Measurements from ENCODE around the gene SMAD9. TPM values are rescaled to one million over a fixed set of nuclear protein-coding genes. Genes with fewer than 3 reads are reported as not detected.

Gene SMAD9
- polyA plus RNA-seq (2012; ENCODE audit: insufficient read depth, insufficient read length) = 3.6 TPM

DNA sequence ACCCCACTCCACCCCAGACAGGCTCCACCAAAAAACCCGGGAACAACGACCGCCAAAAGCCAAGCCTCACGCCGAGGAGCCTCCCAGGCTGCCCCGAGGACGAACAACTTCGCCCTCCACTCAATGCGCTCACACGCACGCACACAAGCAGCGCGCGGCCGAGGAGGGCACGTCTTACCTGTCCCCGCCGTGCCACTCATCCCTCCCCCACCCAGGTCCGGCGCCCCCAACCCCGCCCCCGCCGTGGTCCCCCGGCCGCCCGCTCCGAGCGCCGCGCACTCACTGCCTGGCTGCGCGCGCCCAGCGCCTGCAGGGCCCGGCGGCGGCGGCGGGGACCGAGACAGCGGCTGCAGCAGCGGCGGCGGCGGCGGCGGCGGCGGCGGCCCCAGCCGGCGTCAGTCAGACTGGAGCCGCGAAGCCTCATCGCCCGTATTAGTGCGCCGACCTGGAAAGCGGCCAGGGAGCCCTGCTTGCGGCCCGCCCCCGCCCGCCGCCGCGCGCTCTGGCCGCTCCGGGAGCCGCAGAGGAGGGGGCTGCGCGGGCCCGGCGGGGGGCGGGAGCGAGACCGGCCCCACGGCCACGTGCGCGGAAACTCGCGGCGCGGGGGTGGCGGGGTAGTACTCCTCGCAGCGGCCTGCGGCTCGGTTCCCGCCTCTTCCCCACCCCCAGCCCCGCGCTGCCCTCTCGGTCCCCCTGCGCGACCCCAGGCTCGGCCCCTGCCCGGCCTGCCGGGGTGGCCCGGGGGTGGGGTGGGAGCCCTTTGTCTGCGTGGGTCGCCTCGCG lies at the start of gene SMAD9:
Gene SMAD9, minus strand, starts transcription at position 406 of the 783 bp plus-strand sequence. CDS start 40,549 bp downstream, outside the sequence.
- H3K4me3 ChIP-seq (ENCODE audit: low read length) = peak within 1 kb of the TSS; percentile 26
- no peak for DNase-seq (ENCODE audit: low read depth, low spot score)

DNA sequence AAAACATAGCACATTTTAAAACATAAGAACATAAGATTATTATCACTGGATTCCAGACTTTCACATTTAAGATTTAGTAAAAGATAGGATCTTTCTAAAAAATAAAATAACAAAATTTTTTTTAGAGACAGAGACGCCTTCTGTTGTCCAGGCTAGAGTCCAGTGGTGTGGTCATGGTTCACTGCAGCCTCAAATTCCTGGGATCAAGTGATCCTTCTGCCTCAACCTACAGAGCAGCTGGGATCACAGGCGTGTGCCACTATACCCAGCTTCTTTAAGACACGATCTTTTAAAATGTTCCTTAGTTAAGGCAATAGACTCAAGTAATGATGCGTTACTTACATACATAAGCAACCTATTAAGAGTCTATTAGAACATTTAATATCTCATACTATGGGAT lies 46.4 kb upstream of the SMAD9 start:
- no peak overlapping the region for H3K4me3 ChIP-seq (ENCODE audit: low read length)
- no peak for DNase-seq (ENCODE audit: low read depth, low spot score)

DNA sequence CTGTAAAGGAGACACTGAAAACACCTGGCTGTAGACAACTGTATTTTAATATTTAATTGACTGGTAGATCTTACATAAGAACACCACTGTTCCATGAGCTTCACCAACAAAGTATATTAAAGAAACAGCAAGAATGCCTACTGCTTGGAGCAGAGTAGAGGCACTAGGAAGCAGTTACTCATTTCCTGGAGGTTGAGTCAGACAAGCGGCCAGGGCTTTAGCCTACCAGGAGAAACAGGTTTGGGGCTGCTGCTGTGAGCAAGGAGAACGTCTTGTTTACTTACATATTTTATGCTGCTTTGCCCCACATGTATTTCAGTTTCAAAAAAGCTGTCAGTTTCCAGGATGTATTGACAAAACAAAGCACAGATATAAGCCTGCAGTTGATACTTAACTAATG lies 45.7 kb upstream of the SMAD9 start:
- no peak for DNase-seq (ENCODE audit: low read depth, low spot score)
- no peak overlapping the region for H3K4me3 ChIP-seq (ENCODE audit: low read length)

DNA sequence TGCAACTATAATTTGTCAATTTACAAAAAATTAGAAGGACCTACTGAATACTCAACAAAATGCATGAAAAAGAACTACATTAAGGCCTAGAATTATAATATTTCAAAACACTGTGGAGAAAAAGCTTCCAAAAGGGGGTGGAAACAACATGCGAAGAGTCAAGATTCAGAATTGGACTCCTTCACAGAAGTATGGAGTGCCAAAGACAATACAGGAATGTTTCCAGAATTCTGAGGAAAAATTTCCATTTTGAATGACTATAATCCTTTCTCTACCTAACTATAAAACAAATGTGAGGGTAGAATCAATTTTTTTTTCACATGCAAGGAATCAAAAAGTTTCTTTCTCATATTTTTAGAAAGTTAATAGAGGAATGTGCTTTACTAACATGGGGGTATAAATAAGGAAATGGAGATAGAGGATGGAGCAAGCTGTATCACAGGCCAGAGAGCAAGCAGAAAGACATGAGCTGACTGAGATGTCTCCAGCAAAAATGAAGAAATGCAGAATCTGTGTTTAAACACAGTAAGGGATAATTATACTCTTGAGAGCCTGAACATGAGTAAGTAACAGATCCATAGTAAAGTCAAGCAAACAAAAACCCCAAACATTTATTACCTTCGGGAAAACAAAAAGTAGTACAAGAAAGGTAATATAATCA lies 39.5 kb upstream of the SMAD9 start:
- no peak for DNase-seq (ENCODE audit: low read depth, low spot score)
- no peak overlapping the region for H3K4me3 ChIP-seq (ENCODE audit: low read length)

DNA sequence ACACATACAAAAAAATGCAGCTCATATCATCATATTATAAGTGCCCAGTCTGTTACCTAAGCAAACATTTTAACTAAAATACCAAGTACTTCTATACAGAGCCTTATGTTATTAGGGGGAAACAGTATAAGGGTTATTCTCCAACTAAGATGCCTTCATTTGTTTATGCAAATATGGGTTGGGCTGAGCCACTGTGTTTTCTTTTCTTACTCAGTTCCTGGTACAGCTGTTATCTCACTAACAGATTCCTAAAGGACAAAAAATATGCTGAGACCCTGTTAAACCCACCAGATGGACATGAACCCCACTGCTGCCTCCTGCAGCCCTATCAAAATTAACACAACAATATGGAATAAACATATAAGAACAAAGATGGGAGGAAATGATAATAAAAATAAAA lies 34.5 kb upstream of the SMAD9 start:
- no peak overlapping the region for H3K4me3 ChIP-seq (ENCODE audit: low read length)
- no peak for DNase-seq (ENCODE audit: low read depth, low spot score)

DNA sequence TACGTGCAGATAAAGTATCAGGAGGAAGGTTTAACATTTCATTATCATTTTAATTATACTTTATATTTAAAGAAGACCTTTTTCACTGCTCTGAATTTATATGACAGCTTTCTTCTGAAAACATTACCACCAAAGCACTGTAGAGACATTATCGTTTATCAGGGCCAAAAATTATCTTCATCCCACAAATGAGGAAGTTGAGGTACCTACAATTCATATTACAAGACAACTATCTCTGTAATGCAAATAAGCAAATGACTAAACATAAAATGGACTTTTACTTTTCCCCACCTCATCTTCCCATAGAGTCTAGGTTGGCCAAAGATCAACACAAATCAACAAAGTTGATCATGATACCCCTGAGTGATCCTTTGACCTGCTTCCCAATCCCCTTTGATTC lies 30.9 kb upstream of the SMAD9 start:
- no peak overlapping the region for H3K4me3 ChIP-seq (ENCODE audit: low read length)
- no peak for DNase-seq (ENCODE audit: low read depth, low spot score)

DNA sequence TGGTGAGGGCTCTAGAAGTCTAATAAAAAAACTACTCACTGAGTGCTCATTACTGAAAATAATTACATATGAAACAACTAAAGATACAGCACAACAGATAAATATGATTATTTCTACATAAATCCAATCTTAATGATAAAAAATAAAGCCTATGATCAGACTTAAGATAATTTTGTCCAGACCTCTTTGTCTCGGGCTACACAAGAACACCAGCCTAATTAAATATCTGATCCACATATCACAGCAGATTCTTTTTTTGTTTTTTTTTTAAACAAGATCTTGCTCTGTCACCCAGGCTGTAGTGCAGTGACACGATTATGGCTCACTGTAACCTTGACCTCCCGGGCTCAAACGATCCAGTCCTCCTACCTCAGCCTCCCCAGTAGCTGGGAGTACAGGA lies 30.3 kb upstream of the SMAD9 start:
- H3K4me3 ChIP-seq (ENCODE audit: low read length) = no peak overlapping the region
- DNase-seq (ENCODE audit: low read depth, low spot score) = no peak

DNA sequence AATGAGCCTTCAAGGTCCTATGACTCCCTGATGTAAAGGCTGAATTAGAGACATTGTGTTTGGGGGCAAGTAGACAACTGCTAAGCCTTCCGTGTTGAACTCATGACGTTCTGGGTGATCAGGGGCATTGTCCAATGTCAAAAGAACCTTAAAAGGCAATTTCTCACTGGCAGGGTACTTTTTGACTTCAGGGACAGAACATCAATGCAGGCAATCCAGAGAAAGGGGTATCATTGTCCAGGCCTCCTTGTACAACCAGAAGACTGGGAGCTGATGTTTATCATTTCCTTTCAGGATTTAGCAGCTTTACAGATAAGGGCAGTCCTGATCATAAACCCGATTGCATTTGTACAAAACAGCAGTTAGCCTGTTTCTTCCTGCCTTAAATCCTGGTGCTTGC lies 25.0 kb upstream of the SMAD9 start:
- no peak overlapping the region for H3K4me3 ChIP-seq (ENCODE audit: low read length)
- no peak for DNase-seq (ENCODE audit: low read depth, low spot score)

DNA sequence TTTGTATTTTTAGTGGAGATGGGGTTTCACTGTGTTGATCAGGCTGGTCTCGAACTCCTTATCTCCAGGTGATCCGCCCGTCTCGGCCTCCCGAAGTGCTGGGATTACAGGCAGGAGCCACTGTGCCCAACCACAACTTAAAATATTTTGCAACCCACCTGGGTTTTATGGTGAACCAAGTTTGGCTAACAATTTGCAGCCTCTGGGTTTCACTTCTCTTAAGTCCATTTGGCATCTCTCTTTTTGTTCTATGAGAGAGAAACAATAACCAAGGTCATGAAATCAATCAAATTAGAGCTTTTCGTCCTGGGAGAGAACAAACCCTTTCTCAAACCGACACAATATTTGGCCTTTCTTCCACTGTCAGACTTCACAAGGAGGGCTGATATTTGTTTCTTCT lies 5.6 kb upstream of the SMAD9 start:
- H3K4me3 ChIP-seq (ENCODE audit: low read length) = no peak overlapping the region
- no peak for DNase-seq (ENCODE audit: low read depth, low spot score)

DNA sequence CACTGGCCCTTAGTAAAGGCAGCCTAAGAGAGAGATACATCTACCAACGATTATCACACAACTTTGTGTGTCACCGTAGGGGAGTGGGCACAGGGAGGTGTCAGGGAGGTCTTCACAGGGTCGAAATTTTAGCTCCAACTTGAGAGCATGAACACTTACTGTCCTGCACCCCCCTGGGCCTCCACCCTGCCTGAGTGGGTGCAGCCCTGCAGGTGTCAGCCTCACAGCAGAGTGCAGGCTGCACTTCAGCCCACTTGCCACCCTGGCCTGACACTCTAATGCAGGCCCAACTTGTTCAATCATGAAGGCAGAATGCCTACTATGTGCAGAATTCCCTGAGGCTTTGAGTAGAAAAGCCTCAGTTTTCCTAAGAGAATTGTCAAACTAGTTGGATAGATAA lies 4.0 kb upstream of the SMAD9 start:
- no peak for DNase-seq (ENCODE audit: low read depth, low spot score)
- H3K4me3 ChIP-seq (ENCODE audit: low read length) = no peak overlapping the region

DNA sequence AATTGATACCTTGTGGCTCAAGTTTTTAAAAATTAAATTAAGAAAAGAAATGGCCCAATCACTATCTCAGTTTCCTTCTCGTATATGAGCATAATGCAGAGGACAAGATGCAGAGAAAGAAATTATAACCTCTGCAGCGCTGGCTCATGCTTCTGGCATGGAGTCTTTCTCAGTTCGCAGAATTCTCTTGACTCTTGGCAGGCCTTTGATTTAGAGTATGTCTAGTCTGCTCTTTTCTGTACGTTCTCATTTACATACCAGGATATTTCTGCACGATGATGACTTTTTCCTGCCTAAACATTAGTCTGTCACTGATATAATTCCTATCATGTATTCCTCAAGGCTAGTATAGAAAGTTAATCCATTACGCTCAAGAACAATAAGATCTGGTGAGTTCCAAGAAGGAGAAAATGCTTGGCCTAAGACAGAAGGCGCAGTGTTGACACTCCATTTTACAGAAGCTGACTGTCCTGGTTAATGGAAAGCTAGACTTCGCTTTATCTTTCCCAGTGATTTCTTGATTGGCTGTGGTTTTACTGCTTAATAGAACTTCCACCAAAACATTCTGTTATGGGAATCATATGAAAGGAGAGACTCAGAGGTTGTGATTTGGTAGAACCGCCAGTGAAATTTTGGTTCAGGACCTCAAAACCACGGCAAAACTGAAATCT lies 1.7 kb upstream of the SMAD9 start:
- no peak for DNase-seq (ENCODE audit: low read depth, low spot score)
- H3K4me3 ChIP-seq (ENCODE audit: low read length) = no peak overlapping the region

DNA sequence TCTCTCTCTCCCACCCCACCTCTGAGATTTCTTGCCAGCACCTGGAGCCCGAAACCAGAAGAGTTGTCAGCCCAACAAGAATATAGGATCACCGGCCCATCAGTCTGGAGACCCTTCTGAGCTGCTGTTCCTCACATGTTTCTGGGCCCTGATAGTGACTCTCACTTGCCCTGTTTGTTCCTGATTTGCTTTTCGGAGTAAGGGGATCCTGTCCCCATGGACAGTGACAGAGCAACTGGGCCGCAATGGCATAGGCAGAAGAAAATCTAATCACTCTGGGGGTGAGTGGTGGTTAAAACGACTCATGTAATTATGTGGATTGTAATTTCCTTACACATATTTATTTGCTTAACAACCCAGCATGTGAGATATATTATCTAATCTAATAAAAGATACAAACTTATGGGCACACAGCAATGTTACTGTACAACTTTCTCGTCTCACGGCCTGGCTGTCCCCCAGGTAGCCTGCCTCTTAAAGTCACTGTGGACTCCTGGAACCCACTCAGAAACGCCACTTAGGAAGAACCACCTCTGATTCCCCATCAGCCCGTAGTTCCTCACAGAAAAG lies 663 bp upstream of the SMAD9 start:
- DNase-seq (ENCODE audit: low read depth, low spot score) = no peak
- no peak overlapping the region for H3K4me3 ChIP-seq (ENCODE audit: low read length)

DNA sequence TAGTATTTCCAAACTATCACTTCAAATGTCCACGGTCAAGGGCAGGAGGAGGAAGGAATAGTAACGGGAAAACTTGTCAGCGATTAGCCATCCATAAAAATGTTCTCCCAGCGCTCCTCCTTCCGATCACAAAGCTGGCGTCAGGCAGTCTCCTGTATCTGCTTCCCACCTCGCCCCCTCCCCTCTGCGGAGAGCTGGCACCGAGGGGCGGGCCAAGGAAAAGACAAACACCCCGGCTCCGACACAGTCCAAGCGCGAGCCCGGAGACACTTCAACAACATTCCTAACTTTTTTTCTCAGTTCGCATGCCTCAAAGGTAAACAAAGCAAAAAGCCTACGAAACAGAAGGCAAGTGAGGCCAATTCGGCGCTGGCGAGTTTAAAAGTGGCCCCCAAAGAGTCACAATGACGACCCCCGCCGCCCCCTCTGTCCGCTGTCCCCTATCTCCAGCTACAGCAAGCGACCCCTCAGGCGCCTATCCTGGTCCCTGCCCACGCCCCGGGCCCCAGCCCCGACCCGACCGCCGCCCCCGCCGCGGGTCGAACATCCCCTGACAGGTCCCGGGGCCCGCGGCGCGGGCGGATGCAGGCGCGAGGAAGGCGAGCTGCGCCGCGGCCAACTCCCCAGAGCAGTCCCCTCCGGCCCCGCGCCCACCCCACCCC lies 736 bp downstream of the SMAD9 start:
- peak overlapping the region; percentile 26 for H3K4me3 ChIP-seq (ENCODE audit: low read length)

DNA sequence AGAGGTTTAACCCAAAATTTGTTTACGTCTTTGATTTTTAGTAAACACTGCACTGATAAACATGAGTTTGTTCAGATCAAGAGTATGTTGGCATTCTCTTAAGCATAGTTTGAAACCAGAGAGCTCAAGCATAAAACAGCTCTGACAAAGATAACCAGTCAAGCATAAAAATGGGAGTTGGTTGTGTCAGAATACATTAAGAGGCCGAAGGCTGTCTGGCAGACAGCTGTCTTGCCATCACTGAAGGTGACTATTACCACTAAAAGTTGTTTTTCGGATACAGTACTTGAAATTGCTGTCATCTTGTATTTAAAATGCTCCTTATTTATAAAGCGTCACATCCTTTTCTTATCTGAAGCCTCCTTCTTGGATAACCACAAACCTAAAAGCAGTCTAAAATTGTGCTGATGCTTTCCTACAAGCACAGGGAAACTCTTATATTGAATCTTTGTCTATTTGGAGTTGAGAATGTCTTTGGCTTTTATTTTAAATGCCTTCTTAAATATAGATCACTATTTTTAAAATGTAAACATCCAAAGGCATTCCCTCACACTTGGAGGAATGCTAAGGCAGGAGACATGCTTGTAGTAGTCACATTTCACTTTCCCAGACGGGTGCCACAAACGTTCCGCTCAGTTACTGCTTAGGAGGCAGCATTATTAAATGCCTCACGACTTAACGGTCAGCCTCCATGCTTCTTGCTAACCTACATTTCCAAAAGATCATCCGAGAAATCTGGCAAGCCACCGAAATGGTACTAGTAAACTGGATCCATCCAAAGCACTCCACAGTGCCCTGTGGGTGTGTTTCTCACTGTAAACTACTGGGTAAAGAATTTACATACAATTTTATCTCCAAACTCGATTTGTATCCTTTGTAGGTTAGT lies 1.5 kb downstream of the SMAD9 start:
- no peak overlapping the region for H3K4me3 ChIP-seq (ENCODE audit: low read length)
- DNase-seq (ENCODE audit: low read depth, low spot score) = no peak

More for the DNA sequence above, 736 bp downstream of the SMAD9 start:
- DNase-seq (ENCODE audit: low read depth, low spot score) = no peak

DNA sequence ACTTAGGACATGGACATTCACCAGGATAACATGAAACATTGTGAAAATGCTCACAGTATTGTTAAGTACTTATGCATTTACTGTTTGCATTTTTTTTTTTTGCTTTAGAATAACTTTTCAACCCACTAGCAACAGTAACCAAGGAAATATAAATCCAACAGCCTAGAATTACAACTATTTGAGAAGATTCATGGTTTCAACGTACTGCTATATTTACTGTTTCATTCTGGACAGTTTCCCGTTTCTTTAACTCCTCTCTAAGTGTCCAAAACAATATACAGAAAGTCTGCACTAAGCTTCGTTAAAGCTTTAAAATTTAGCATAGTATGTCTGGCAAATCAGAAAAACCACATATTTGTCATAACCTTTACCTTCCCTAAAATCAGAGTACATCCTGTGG lies 2.7 kb downstream of the SMAD9 start:
- no peak for DNase-seq (ENCODE audit: low read depth, low spot score)
- H3K4me3 ChIP-seq (ENCODE audit: low read length) = no peak overlapping the region

DNA sequence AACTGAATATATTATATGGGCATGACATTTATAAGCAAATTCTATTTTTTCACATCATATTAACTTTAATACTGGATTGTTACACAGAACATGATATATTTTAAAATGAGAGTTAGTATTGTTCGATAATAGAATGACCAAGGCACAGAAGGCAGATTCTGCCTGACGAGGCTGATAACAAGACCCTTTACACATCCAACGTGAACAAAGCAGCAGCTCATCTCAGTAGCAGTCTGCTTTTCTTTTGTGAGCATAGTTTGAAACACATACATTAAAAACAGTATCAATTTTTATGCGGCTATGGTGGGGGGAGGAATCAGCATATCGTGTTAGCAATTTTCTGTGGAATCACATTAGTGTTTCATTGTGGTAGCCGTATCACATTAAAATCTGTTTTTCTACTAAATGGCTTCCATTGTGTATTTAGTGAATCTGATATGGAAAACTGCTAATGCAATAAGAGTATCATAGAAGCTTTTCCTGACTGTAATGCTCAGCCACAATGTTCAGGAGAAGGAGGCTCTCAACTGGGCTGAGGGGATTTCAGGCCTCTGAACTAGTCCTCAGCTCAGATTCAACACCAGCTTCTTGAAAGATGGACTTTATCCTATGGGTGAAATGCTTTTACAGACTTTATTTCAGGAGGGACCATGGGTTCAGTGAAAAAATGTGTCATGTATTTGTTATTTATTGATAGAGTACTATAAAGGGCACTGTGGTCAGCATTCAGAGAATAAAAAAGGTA lies 4.0 kb downstream of the SMAD9 start:
- DNase-seq (ENCODE audit: low read depth, low spot score) = no peak
- H3K4me3 ChIP-seq (ENCODE audit: low read length) = no peak overlapping the region

DNA sequence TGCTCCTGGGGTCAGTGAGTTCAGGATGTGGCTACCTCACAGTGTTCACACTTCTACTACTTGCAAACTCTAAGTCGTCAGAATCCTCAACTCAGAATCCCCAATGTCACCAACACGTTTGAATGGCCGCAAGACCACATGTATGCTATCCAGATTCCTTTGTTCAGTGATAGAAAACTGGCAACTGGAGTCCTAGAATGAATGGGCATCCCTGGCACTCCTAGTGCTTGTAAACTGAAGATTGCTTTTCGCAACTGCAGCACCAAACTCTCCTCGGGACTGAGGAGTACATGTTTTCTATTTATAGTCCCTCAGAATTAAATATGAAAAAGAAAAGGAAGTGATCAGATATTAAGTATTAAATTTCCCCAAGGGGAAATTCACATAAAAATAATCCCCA lies 4.9 kb downstream of the SMAD9 start:
- DNase-seq (ENCODE audit: low read depth, low spot score) = no peak
- H3K4me3 ChIP-seq (ENCODE audit: low read length) = no peak overlapping the region

DNA sequence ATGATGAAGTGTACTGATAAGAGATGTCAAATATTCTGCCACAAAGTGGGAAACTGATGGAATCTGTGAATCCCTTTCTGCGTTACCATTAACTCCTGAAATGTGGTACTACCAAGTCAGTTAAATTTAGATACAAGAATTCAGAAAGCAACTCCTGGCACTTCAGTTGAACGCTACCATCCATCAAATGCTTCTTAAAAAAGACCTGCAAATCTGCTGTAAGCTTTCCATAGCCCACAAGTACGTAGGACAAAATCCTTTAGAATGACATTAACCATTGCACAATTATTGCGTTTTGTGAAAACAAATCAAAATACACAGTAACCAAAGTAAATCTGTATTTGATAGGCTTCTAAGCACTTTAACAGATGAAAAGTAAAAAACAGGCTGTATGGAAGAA lies 5.4 kb downstream of the SMAD9 start:
- no peak overlapping the region for H3K4me3 ChIP-seq (ENCODE audit: low read length)
- no peak for DNase-seq (ENCODE audit: low read depth, low spot score)

Measured in Jurkat, Clone E6-1 (cell line).